ENCODE measurements around the gene ADGRG3.

The ADGRG3 gene

DNA sequence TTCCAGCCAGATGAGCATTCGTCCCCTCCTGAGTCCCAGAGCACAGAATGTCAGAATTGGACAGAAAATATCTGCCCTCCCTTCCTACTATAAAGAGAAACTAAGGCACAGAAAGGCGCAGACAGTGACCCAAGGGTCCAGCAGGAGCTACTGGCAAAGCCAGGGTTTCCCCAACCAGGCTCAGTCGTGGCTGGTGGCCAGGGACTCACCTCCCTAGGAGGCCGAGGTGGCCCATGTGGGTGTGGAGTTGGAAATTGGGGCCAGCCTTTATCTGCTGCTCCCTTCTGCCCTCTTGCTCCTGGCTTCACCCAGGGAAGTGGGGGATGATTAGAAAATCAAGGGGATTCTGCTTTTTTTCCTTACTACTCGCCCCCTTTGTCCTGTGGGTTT, 27.6 kb downstream of the ADGRG3 start:
- TF ChIP-seq, protein P1, sequence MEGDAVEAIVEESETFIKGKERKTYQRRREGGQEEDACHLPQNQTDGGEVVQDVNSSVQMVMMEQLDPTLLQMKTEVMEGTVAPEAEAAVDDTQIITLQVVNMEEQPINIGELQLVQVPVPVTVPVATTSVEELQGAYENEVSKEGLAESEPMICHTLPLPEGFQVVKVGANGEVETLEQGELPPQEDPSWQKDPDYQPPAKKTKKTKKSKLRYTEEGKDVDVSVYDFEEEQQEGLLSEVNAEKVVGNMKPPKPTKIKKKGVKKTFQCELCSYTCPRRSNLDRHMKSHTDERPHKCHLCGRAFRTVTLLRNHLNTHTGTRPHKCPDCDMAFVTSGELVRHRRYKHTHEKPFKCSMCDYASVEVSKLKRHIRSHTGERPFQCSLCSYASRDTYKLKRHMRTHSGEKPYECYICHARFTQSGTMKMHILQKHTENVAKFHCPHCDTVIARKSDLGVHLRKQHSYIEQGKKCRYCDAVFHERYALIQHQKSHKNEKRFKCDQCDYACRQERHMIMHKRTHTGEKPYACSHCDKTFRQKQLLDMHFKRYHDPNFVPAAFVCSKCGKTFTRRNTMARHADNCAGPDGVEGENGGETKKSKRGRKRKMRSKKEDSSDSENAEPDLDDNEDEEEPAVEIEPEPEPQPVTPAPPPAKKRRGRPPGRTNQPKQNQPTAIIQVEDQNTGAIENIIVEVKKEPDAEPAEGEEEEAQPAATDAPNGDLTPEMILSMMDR (IDR thresholded peaks at IDR 0.05; ENCODE audit: insufficient read depth, low read depth, low read length, missing control alignments) = no peak
- H3K4me3 ChIP-seq (ENCODE audit: low read depth, low read length) = no peak overlapping the region
- DNase-seq (ENCODE audit: low read depth) = no peak

DNA sequence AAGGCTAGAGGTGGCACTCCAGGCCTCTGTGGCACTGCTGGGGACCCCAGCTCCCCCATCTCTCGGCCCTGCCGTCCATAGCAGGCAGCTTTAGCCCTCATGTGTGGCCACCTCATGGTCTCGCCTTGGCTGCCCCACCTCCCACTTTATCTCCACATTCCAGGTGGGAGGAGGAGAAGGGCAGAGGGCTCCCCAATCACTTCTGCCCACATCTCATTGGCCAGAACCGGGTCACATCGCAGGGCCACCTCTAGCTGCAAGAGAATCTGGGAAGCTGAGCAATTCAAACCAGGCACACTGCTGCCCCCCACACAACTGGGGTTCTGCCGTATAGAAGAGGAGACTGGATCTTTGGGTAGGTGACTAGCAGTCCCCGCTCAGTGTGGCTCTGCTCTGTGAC, 28.1 kb downstream of the ADGRG3 start:
- TF ChIP-seq, protein P1 (IDR thresholded peaks at IDR 0.05; ENCODE audit: insufficient read depth, low read depth, low read length, missing control alignments) = no peak
- H3K4me3 ChIP-seq (ENCODE audit: low read depth, low read length) = no peak overlapping the region
- DNase-seq (ENCODE audit: low read depth) = no peak

DNA sequence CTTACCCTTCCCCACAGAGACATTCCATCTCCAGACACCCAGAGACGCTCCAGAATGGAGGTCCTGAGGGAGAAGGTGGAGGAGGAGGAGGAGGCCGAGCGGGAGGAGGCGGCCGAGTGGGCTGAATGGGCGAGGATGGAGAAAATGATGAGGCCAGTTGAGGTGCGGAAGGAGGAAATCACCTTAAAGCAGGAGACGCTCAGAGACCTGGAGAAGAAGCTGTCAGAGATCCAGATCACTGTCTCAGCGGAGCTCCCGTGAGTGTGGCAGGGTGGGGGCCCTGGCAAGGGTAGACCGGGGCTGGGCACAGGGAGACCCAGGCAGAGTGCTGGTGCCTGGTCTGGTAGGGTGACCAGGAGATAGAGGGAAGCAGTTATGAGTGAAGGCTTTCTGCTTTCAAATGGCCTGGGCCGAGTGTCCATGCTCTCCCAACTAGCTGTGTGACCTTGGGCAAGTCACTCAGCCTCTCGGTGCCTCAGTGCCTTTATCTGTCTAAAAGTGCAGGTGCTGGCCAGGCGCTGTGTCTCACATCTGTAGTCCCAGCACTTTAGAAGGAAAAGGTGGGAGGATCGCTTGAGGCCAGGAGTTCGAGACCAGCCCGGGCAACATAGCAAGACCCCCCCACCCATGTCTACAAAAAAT, 29.9 kb downstream of the ADGRG3 start:
- TF ChIP-seq, protein P1 (IDR thresholded peaks at IDR 0.05; ENCODE audit: insufficient read depth, low read depth, low read length, missing control alignments) = no peak
- no peak overlapping the region for H3K4me3 ChIP-seq (ENCODE audit: low read depth, low read length)
- no peak for DNase-seq (ENCODE audit: low read depth)

DNA sequence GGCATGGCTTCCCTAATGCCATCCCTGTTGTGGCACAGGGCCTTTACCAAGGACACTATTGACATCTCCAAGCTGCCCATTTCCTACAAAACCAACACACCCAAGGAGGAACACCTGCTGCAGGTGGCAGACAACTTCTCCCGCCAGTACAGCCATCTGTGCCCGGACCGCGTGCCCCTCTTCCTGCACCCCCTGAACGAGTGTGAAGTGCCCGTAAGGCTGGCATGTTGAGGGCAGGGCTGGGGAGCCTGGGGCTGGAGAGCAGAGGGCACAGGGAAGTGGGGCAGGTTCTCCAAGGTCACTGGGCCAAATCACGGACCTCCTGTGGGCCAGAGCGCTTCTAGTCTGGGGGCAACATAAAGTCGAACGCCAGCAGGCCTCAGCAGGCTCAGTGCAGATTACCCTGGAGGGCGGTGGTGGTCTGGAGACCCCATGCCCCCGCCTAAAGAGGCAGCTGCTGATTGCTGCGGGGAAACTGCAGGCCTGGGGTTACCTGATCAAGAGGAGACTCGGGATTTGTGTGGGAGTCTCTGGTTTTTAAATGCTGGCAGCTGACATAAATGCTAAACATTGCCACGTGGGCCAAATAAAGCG, 30.8 kb downstream of the ADGRG3 start:
- TF ChIP-seq, protein P1 (IDR thresholded peaks at IDR 0.05; ENCODE audit: insufficient read depth, low read depth, low read length, missing control alignments) = no peak
- no peak overlapping the region for H3K4me3 ChIP-seq (ENCODE audit: low read depth, low read length)
- DNase-seq (ENCODE audit: low read depth) = no peak

DNA sequence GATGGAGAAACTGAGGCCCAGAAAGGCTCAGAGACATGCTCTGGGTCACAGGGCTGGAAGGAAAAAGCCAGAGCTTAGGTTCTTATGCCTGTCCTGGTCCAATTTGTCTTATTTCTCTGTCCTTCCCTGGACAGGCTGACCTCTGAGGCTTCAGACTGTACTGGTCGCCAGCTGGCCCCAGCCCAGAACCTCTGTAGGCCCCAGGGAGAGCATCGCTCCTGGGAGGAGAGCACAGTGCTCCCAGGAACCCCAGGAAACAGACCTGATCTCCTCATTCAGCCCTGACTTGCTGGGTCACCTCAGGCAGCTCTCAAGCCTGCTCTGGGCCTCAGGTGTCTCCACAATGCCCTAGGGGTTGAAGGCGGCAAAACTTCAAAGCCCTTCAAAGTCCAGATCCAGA, 31.4 kb downstream of the ADGRG3 start:
- no peak overlapping the region for H3K4me3 ChIP-seq (ENCODE audit: low read depth, low read length)
- DNase-seq (ENCODE audit: low read depth) = no peak
- TF ChIP-seq, protein P1 (IDR thresholded peaks at IDR 0.05; ENCODE audit: insufficient read depth, low read depth, low read length, missing control alignments) = no peak

DNA sequence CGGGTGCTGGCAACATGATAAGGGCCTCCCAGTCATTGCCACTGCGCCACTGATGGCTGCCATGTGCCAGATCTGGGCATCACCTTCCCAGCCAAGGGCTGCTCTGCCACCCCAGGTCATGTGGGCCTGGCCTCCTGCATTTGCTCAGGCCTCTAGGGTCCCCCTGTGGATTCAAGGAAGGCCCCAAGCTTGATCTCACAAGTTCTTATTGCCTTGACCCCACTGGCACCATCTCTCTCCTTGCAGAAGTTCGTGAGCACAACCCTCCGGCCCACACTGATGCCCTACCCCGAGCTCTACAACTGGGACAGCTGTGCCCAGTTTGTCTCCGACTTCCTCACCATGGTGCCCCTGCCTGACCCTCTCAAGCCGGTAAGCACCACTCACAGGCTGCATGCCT, 31.8 kb downstream of the ADGRG3 start:
- no peak for DNase-seq (ENCODE audit: low read depth)
- TF ChIP-seq, protein P1 (IDR thresholded peaks at IDR 0.05; ENCODE audit: insufficient read depth, low read depth, low read length, missing control alignments) = no peak
- H3K4me3 ChIP-seq (ENCODE audit: low read depth, low read length) = no peak overlapping the region
